ENCODE data around the gene LRP2. TPM values are rescaled to one million over a fixed set of nuclear protein-coding genes. Genes with fewer than 3 reads are reported as not detected.

LRP2 gene
- total and polyA plus RNA-seq, 2 of the 8 experiments (the other 6 are each of a cell fraction or from before 2014, with no cell fraction given), result 2.0 to 2.9 TPM

- POLR2A ChIA-PET (ENCODE audit: partially characterized antibody), result no interaction called here
- H3K9ac ChIP-seq (replicated peaks in 1 of 4; ENCODE audit: extremely low read depth in 1 of 4, low read depth in 3 of 4, low read length in 3 of 4), result no peak overlapping the region
- H3K79me2 ChIP-seq (ENCODE audit: control insufficient read depth in 1 of 2, insufficient read depth in 2 of 2, low read length in 2 of 2), result no peaks in the 10 kb centered on the region
- no peaks in the 10 kb centered on the region for H3K9me3 ChIP-seq (ENCODE audit: insufficient read depth in 2 of 2, low read depth in 1 of 2, low read length in 1 of 2)
- no peaks in the 10 kb centered on the region for H3K79me1 ChIP-seq (ENCODE audit: low read depth, low read length)
- no peak overlapping the region for H3K4ac ChIP-seq (replicated peaks; ENCODE audit: insufficient read length, low read depth, low read length)
- H2BK5ac ChIP-seq (ENCODE audit: low read depth, low read length), result no peak overlapping the region
- H2AK5ac ChIP-seq (ENCODE audit: low read depth, low read length), result no peak overlapping the region
- H4K5ac ChIP-seq (ENCODE audit: insufficient read length, low read depth, low read length), result no peak overlapping the region
- no peak overlapping the region for H2BK20ac ChIP-seq (ENCODE audit: low read length)
- H3K4me2 ChIP-seq (ENCODE audit: insufficient read depth in 1 of 2, low read depth in 2 of 2, low read length in 2 of 2), result no peak overlapping the region
- H2BK15ac ChIP-seq (ENCODE audit: low read length), result no peak overlapping the region
- DNase-seq (ENCODE audit: low read depth in 1 of 2, low spot score in 2 of 2), result no peak
- FAIRE-seq, result no peak
- 90% methylated on average over 3 of the region's 3 CpGs; no CpG with 5 or more reads in 1 of the 2 experiments for WGBS, 2 experiments (ENCODE audit: extremely low coverage in 1 of 2, insufficient coverage in 1 of 2, insufficient read length in 1 of 2, insufficient replicate concordance in 2 of 2, low coverage in 1 of 2, low lambda C conversion rate in 2 of 2, missing lambda C conversion rate in 1 of 2)
- H2AFZ ChIP-seq (ENCODE audit: low read length), result no peak overlapping the region; the same call in 1 of the 2 replicates
- no peak overlapping the region for H3K14ac ChIP-seq (ENCODE audit: insufficient read length)
- H3K36me3 ChIP-seq (ENCODE audit: control insufficient read depth in 2 of 4, insufficient read depth in 4 of 4, low read length in 3 of 4), result no peaks in the 10 kb centered on the region
- H2BK120ac ChIP-seq (replicated peaks; ENCODE audit: low read depth, low read length), result no peak overlapping the region
- H2BK12ac ChIP-seq (ENCODE audit: low read depth, low read length), result no peak overlapping the region
- H3K4me1 ChIP-seq (replicated peaks in 1 of 4; ENCODE audit: control insufficient read depth in 3 of 4, insufficient read depth in 4 of 4, low read length in 3 of 4), result no peaks in the 10 kb centered on the region
- no peaks in the 10 kb centered on the region for H4K20me1 ChIP-seq (replicated peaks in 1 of 2; ENCODE audit: control insufficient read depth in 1 of 2, insufficient read depth in 2 of 2, low read length in 2 of 2)
- no peak overlapping the region for H3K18ac ChIP-seq (ENCODE audit: extremely low read depth, low read length)
- H3K27ac ChIP-seq (ENCODE audit: low read depth, low read length), result no peak overlapping the region
- CTCF ChIA-PET (ENCODE audit: partially characterized antibody), result interaction anchor here (0.7 to 2.3 kb wide), 7 partner anchors 8 to 79 kb away, joined by 3 to 6 read pairs (median 5); no protein-coding TSS in a partner anchor
- H3K23me2 ChIP-seq (ENCODE audit: low read depth, low read length), result no peaks in the 10 kb centered on the region; the same call in 1 of the 2 replicates
- H3K27me3 ChIP-seq (replicated peaks in 1 of 4; ENCODE audit: control insufficient read depth in 3 of 4, extremely low read depth in 1 of 4, insufficient read depth in 3 of 4, low read length in 3 of 4), result no peaks in the 10 kb centered on the region
- no peak overlapping the region for H4K91ac ChIP-seq (replicated peaks; ENCODE audit: insufficient read length, low read length)
- H3K23ac ChIP-seq (ENCODE audit: insufficient read length), result no peak overlapping the region
- H3K56ac ChIP-seq (replicated peaks; ENCODE audit: insufficient read length, low read depth, low read length), result no peak overlapping the region
- no peak overlapping the region for H4K8ac ChIP-seq (ENCODE audit: extremely low read depth, insufficient read depth, low read length)
- no peak overlapping the region for H3K4me3 ChIP-seq (ENCODE audit: extremely low read depth in 1 of 4, insufficient read depth in 2 of 4, low read depth in 3 of 4, low read length in 4 of 4)
- no peak for TF ChIP-seq GTF2F1 (IDR thresholded peaks at IDR 0.05; ENCODE audit: borderline replicate concordance, low read depth, low read length)
- TF ChIP-seq CEBPB (IDR thresholded peaks at IDR 0.05; ENCODE audit: low read depth, low read length), result no peak
- no peak for TF ChIP-seq E2F6 (IDR thresholded peaks at IDR 0.05)
- TF ChIP-seq, protein P1, sequence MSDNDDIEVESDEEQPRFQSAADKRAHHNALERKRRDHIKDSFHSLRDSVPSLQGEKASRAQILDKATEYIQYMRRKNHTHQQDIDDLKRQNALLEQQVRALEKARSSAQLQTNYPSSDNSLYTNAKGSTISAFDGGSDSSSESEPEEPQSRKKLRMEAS (IDR thresholded peaks at IDR 0.05), result no peak
- TF ChIP-seq YY1 (IDR thresholded peaks at IDR 0.05; ENCODE audit: low read depth, low read length), result no peak
These were observed 173.2 kb downstream of the LRP2 start for GRCh38 chr2:169189132-169189531.

Measured in H1 (cell line).